Adrenal gland (tissue), 5 donors: Measurements from ENCODE around the gene SATB1.

Source experiments
- CTCF ChIP-seq, 6 experiments: fragments of 450-650 bp in 4 of 6; fragments of 200-600 bp in 2 of 6; sonication (generic) in 1 of 6; IDR thresholded peaks; 1 replicate in 5 of 6; 2 replicates in 1 of 6; pipeline versions ENCODE4 v1.5.1 to v1.8.0; 2016 to 2021; ENCODE audit warnings: antibody characterized with exemption in 6 of 6, mild to moderate bottlenecking in 2 of 6, moderate library complexity in 1 of 6
- POLR2A ChIP-seq, 2 donors: fragments of 450-650 bp; IDR thresholded peaks; one replicate each; pipeline ENCODE4 v1.6.1; 2017; ENCODE audit warnings: antibody characterized with exemption in 2 of 2, mild to moderate bottlenecking in 2 of 2, moderate library complexity in 1 of 2
- donor health status: DM: no; HTN: no; CAD: no.

DNA sequence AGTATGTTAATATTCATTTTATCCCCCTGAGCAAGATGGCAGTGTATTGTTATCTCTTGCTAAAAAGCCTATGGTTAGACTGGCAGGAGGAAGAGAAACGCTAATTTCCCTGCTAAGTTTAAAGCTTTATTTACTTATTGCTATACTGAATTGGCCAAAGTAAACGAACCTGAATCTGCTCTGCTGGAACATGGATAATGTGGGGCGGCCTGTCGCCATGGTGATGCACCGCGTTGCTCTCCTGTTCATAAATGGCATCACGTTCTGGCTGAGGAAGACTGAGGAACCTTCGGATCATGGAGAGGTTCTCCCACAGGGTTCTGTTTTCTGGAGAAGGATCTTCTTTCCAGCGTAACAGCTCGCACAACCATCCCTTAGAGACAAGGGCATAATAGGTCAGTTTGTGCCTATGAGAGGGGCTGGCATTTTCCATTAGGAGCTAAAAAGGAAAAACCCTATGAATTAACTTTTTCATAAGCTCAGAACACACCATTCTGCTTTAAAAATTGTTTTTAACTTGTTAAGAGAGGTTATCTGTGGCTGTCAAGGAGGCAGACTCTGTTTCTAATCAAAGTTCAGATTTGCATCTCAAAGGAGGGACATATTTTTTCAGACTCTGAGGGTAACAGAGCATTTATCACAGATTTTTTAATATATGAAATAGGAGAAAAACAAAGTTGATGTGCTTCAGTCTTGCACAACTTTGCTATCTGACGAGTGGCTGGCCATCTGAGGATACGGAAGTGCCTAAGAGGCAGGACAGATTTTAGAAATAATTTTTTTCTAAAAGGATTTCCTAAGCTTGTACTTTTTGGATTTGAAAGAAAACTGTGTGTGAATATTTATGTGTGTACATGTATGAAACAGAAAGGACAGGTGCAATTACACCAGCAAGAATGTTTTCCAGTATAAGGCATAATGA, 73.1 kb downstream of the SATB1 start:
- TF ChIP-seq CTCF (IDR thresholded peaks at IDR 0.05): no peak
- no peak for TF ChIP-seq POLR2A (IDR thresholded peaks at IDR 0.05)
